OCI-LY1 (cell line): ENCODE data around the gene LARP4B.

Source experiments
- CTCF ChIP-seq: fragments of 200-600 bp; sonication (generic), shearing (Covaris generic); IDR thresholded peaks from 2 replicates; pipeline ENCODE4 v1.5.1; 2017; ENCODE audit warnings: mild to moderate bottlenecking, antibody characterized with exemption, low read length, moderate library complexity, mixed read lengths
- EZH2 ChIP-seq: fragments of 200-600 bp; sonication (generic), shearing (Covaris generic); IDR thresholded peaks from 2 replicates; pipeline ENCODE4 v1.8.0; 2017; ENCODE audit warnings: borderline replicate concordance, mixed run types, mild to moderate bottlenecking, antibody characterized with exemption, low read length, moderate library complexity, mixed read lengths

DNA sequence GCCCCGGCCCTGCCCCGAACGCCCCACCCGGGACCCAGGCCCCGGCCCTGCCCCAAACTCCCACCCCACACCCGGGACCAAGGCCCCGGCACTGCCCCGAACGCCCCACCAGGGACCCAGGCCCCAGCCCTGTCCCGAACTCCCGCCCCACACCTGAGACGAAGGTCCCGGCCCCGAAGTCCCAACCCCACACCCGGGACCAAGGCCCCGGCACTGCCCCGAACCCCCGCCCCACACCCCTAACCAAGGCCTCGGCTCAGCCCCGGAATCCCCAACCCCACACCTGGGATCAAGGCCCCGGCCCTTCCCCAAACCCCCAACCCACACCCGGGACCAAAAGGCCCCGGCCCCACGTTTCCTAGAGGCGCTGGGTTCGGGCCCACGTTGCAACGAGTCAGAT, 1.1 kb upstream of the LARP4B start:
- no peak for TF ChIP-seq CTCF
- no peak for TF ChIP-seq EZH2
